GM19043 (cell line): ENCODE measurements around the gene XPR1.
A peak's percentile ranks its signal among the peaks of the same experiment; 100 is the strongest.

Source experiments
- ATAC-seq: cut with Tn5 transposase; IDR thresholded peaks from one replicate; pipeline ENCODE4 v1.9.1; 2021; ENCODE audit warnings: low read depth; ENCODE audit not compliant: unreplicated experiment

Gene XPR1

DNA sequence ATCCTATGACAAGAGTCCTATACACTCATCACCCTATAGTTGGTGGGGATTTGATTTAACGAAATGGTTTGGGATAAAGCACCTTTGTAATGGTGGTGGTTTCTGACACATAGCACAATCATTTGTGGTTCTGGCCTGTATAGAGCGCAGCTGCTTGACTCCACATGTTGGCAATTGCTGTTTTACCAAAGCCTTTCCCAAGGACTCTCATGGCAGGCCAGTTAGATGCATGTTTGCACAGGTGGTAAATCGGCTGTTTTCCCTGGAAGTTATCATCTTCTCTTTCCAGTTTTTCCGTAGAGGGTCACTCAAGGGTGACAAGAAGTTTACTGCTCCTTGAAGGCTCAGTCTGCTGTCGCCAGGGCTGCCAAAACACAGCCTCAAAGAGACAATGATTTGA is 17.1 kb upstream of the XPR1 start:
- no peak for ATAC-seq

DNA sequence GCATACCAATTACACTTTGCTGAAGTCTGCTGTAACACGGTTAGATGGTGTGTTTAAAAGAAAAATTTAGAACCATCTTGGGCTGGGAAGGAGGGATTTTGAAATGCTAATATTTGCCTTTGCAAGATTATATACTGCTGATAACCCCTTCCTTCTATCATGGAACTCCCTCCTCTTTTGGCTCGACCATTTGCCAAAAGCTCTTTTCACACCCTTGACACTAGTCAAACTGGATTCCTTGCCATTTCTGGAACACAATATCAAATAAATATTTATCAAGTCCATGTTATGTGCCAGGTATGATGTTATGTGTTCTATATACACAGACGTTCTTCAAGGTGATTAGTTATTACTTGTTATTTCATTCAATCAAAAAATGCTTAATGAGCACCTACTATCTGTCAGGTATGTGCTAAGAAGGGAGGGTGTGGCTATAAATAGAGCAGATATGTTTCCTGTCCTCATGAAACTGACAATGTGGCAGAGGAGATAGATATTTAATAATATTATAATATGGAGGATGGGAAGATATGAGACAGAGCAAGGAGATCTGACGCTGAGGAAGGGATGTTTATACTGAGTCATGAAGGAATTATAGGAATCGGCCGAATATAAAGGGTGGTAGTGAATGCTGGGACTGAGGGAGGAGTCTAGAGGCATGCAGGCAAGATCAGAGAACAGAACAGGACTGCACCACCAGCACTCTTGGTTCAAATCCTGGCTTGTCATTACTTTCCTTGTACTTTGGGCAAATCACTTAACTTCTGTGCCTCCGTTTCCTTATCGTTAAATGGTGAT is 16.1 kb upstream of the XPR1 start:
- no peak for ATAC-seq

DNA sequence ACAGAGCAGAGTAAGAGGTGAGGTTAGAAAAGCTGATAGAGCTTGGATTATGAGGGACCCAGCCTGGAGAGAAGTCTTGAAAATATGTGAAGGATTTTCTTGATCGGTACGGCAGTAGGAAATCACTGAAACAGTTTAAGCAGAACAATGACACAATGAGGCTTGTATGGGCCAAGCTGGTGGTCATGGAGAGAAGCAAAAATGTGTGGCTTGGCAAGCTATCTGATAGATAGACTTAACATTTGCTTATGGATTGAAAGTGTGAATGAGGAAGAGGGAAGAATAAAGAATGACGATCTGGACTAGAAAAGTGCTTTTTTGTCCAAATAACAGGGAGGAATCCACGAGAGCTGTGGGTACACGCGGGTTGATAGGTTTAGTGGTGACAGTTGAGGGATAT is 15.4 kb upstream of the XPR1 start:
- no peak for ATAC-seq

DNA sequence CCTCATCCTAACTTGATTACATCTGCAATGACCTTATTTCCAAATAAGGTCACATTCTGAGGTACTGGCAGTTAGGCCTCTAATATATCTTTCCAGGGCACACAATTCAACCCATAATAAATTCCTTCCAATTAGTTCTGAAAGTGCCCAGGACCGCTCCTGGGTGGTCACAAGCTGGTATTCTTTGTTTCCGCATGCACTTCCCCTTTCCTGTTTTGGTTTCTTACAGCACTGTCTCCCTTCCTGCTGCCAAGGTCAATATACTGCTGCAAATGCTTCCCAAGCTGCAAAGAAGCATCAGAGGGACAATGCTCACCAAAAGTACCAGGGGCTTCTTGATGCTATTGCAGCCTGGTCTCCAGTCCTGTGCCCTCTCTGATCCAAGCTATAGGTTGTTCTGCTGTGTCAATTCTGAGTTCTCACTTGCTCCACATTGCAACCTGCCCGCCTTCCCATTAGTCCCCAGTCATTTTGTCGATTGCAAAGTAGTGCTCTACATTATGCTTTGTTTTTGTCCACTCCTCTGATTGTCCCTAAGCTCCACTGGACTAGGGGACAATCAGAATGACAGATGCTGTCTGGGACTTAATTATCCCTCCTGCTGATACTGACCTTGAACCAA is 13.9 kb upstream of the XPR1 start:
- no peak for ATAC-seq

DNA sequence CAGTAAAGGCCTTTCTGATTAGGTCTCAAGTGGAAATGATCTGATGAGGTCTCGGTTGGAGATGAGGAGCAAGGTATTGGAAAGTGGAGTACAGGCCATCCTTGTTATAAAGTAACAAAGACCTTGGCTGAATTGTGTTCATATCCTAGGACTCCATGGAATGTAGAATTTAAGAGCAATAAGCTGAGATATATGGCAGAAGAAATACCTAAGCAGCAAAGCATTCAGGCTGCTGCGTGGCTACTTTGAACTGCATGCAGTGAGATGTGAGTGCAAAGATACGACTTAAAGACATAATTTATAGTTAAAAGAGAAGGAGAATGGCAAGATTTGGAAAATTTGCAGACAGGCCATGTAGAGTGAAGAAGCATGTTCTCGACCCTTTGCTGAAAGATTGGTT is 11.2 kb upstream of the XPR1 start:
- no peak for ATAC-seq

DNA sequence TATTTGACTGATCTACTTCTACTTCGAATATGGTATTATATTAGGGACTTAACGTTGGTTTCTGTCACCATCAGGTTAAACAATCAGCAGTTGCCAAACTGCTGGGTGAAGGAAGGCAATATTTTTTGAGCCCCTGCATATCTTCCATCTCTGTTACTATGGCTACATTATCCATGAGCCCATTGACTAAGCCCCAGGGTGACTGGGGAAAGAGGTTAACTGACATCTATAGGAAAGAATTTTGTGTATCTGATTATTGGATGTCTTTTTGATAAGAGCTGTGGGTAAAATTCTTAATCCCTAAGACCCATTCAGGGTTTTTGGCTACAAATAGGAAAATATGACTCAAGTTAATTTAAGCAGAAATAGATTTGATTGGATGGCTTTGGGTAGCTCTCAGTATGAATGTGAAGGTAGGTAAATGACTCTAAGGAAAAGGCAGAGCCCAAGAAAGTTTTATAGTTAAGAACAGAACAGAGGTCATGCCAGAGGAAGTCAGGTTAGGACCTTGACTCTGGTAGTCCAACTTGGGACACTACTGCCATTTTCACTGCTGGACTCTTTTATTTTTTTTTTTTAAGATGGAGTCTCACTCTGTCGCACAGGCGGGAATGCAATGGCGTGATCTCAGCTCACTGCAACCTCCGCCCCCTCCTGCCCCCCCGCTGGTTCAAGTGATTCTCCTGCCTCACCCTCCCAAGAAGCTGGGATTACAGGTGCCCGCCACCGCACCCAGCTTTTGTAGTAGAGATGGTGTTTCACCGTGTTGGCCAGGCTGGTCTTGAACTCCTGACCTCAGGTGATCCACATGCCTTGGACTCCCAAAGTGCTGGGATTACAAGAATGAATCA is 8.9 kb upstream of the XPR1 start:
- no peak for ATAC-seq

DNA sequence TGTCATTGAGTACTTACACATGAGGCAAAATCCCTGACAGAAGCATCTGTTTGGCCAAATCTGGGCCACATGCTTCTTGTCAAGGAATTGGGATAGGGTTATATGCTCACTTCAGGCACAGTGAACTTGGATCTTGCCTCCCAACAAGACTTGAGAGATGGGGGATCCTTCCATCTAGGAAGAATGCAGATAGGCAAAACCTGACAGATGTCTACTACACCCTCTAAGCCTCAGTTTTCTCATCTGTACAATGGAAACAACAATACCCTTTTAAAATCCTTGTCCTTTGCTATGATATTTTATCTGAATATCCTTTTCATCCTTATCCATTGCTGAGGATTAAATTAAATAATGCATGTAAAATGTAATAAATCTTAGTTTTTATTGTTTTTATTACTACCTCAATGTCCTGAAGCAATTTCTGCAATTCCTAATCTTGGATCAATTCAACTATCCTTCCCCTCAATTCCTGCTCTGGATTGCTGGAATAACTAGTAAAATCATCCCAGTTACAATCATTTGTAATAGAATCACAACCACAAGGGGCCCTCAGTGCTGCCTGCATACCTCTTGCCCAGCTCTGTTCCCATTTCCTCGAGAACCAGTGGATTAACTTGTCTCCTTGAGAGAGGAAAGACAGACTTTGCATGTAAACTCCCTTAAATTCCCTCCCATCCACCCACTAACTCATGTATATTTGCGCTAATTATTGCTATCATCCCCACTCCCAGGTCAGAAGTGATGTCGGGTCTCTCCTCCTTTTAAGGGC is 8.1 kb upstream of the XPR1 start:
- no peak for ATAC-seq

DNA sequence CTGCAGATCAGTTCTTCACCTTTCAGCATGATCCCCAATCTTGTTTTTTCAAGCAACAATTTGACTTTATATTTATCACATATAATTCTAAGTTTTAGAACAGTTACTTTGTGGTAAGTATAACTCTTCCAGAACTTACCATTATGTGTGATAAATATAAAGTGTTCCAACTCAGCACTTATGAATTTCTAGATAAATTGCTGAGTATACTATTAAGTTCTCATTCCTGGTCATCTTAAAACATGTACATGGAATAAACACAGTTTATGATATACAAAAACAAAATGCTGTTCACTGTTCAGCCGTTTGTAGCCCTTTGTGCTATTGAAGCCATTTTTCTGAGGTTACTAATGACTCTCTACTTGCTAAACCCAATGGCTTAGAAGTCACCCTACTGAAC is 5.1 kb upstream of the XPR1 start:
- no peak for ATAC-seq

DNA sequence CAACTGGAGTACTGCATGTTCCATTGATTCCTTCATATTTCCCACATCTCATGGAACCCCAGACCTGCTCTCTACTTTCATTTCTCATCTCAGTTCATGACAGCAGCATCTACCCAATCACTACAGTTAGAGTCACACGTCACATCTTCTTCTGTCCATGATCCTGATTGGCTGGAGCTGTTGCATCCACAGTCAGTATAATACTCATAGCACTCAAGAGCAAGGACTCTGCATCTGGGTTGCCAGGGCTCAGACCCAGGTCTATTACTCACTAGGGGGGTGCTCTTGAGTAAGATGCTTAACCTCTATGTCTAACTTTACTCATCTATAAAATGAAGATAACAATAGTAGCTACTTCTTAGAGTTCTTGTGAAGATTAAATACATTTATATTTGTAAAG is 4.4 kb upstream of the XPR1 start:
- no peak for ATAC-seq

DNA sequence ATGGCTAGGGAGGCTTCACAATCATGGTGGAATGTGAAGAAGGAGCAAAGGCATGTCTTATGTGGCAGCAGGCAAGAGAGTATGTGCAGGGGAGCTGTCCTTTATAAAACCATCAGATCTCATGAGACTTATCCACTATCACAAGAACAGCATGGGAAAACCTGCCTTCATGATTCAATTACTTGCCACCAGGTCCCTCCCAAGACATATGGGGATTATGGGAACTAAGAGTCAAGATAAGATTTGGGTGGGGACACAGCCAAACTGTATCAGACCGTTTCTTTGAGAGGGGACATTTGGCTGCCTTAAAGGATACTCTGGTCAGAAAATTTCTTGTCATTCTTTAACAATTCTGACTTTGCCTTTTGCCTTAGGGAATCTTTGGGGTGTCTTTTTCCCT is 3.2 kb upstream of the XPR1 start:
- no peak for ATAC-seq

DNA sequence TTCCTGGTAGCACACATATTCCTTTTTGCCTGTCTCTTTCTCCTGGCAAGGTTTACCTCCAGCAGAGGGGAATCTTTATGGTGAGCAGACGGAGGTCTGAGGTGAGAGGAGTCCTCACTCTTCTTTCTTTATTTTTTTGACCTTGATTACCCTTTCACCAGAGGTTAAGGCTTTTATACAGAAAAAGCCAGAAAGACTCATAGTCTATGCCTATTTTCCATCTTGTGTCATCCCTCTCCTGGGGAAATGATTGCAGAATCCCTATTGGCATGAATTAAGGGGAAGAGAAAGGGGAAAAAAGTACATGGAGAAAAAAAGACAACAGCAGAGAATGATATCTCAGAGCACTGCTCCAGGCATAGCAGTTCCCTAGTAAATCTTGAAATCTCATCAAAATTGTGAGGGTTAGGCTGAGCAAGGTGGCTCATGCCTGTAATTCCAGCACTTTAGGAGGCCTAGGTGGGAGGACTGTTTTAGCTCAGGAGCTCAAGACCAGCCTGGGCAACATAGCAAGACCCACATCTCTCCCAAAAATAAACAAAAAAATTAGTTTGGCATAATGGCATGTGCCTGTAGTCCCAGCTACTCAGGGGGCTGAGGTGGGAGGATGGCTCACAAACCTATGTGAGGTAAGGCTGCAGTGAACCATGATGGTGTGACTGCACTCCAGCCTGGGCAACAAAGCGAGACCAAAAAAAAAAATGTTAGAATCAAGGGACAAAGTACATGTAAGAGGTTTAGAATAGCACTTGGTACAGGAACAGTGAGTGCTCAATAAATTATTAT is 1.2 kb upstream of the XPR1 start:
- no peak for ATAC-seq

DNA sequence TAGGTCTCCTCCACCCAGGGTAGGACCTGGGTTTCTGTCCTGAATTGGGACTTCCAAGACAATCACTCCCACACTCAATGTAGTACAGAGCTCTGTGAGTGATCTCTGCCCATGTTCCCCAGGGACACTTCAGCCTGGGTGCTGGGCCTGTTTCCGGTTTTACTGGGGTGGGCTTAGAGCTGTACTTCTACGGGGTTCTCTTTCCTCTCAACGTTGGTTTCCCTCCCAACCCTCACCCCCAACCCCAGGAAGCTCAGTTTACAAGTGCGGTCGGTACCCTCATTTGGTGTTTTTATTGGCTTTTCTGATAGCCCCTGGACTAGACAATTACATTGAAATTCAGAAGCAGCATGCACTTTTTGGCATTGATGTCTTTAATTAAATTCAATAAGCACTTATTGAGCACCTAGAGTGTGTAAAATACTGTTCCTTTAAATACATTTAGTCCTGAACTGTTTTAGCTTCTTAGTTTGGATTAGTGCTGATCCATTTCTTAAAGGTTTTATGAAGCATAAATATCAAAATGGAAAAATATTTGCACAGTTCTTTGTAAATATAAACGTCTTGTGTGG is 542 bp upstream of the XPR1 start:
- no peak for ATAC-seq

DNA sequence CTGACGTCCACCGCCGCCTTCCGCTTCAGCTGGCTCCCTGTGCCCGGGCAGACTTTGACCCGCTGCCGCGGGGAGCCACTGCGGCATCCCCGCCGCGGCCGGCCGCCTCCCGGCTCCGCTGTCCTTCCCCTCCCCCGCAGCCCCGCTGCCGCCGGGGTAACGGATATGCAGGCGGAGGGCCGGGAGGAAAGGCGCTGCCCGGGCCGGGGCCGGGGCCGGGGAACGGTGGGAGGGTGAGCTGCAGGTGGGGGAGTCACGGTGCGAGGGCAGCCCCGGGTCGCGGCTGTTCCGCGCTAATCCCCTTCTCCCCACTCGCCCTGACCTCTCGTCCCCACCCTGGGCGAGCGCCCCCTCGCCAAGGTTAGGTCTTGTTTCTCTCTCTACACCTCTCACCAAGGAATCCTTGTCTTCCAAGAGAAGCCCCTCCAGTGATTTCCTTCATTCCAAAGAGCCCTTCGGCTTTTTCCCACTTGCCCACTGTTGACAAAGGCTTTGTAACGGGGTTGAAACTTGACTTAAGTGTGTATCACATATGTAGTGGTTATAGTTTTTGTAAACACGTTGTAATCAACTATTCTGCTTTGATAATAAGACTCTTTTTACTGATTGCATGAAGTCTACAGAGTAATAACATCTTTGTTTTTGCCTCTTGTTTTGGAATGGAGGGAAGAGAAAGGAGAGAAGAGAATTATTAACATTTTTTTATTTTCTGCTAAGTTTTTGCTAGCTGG is 669 bp downstream of the XPR1 start:
- ATAC-seq = peak; percentile 30

DNA sequence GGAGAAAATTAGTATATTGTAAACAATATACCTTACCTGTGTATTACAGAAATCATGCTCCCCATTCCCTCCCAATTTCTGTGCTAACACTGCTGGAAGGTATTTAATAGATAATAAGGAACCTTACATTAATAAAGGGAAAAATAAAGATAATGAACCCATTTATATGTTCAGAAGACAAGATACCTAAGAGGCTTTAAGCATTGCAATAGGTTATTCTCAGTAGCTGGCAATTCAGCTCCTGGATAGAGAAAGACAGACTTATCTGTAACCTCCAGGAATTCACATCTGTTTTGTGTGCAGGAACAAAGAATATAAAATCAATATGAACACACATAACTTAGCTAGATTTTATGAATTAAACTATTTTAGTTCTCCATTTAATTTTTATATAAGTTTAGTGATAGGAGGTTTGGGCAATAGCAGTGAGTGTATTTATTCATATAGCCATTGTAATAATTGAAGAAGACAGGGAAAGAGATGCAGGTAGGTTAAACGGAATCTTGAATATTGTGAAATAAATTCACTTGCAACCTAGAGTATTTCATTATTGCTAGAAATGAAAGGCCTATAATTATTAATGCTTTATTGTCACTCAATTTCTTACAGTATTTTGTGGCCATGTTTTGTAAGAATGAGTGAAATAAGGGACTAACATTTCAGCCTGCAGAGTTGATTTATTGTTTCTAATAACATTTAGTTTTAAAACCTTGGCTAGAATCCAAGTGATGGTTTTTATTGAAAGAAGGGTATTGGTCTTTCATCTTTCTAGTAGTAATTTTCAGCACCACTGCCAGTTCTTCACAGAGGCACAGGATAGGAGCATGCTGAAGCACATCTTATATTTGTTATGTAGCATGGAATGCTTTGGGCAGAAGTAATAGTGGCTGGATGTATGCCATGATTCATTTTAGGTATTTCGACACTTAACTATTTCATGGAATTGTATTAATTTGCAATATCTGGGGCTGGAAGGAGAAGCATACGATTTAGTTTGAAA is 1.5 kb downstream of the XPR1 start:
- no peak for ATAC-seq

DNA sequence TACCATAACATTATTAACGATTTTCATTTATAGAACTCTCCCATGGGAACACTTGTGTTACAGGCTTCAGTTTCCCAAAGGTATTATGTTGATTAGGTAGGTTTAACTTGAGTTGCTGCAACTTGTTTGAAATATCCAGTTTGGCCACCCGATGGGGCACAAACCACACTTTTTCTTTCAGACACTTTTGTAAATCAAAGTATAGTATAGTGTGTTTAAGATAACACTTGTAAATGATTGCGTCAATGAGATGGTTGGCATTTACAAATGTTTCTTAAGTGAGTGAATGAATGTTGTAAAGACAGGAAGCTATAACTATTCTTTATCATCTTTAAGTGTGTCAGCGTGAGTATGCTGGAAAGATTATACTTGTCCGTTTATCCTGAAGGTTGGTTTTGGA is 4.3 kb downstream of the XPR1 start:
- no peak for ATAC-seq

DNA sequence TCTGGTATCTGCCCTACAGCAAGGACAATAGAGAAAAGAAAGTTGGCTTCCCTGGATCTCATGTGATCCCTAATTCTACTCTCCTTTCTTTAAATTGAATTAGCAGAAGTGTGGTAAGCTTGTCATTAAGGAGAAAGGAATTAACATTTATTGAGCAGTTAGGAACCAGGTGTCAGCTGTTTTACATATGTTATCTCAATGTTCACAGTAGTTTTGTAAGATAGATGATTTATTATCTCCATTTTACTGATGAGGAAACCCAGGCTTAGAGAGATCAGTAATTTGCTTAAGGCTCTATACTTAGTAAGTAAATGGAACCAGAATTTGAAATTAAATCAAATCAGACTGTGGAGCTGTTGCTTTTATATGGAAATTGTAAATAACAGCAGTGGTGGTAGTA is 8.0 kb downstream of the XPR1 start:
- ATAC-seq = no peak

DNA sequence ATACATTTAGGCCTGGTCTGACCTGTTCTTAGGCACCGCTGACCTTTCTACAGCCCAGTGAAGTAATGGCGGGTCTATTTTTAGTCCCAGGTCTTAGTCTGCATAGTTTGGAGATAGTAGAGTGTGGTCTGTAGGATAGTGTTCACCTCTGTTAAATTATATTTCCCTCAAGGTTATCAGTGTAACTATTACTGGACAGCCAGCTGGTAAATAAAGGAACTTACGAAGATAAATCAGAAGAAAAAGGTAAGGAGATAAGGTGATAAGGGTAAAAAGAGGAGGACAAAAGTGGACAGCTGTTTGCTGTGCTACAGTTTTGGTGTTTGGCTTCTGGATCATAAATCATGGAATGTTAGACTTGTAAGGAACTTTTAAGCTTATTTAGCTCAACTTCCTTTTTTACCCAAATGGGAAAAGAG is 8.7 kb downstream of the XPR1 start:
- no peak for ATAC-seq

DNA sequence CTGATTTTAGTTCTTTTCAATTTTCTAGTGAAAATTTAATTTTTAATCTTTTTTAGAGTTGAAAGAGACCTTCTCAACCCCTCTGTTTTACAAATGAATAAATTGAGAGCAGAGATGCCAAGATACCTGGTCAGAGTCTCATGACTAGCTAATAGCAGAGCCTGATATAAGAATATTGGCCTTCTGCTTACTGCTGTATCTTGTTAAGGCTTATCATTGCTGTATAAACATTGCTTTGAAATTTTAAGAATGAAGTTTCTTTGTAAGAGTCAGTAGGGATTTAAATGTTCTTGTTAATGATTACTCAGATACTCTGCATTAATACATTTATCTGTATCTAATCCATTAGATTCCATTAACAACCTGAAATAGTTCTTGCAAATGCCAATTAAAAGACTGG is 9.8 kb downstream of the XPR1 start:
- no peak for ATAC-seq
